ENCODE results near the gene FAM241B.

The FAM241B gene, protein sequence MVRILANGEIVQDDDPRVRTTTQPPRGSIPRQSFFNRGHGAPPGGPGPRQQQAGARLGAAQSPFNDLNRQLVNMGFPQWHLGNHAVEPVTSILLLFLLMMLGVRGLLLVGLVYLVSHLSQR

DNA sequence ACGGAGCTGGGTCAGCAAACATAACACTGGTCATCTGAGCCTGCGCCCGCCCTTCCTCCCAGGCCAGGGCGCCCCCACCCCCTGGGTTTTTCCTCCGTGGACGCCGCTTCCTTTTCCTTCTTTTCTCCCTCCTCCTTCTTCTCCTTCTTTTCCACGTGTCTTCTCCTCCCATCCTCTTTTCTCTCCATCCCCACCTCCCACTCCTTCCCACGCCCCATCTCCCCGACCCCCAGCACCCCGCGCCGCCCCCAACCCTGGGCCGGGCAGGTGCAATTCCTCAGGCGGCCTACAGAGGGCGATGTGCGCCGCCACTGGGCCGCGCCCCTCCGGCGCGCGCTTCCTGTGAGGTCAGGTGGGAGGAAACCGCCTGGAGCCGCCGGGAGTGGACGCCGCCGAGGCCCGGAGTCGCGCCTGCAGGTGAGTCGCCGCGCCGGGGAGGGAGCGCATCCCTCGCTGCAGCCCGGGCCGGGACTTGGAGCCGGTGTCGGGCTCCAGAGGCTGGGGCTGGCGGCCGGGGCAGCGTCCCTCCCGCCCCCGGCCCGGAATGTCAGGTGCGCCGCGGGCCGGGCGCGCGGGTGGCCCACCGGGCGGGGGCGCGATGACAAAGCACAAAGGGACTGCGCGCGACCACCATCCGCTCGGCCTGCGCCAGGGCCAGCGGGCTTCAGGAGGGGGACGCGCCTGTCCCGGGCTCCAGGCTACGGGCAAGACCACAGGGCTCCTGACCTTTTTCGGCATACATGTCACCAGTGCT, at the start of gene FAM241B:
FAM241B (plus strand) TSS at position 351 of the 754 bp plus-strand sequence. CDS start 1,497 bp downstream, outside the sequence.
- DNase-seq, result peak in 23 of 56 donors; percentile 17 to 68 (median 36)

DNA sequence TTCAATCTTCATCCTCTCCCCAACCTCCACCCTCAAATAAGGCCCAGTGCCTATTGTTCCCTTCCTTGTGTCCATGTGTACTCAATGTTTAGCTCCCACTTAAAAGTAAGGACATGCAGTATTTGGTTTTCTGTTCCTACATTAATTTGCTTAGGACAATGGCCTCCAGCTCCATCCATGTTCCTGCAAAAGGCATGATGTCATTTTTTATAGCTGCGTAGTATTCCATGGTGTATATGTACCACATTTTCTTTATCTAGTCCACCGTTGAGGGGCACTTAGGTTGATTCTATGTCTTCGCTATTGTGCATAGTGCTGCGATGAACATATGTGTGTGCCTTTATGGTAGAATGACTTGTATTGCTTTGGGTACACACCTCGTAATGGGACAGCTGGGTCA, 49.6 kb upstream of the FAM241B start:
- DNase-seq, result no peak

DNA sequence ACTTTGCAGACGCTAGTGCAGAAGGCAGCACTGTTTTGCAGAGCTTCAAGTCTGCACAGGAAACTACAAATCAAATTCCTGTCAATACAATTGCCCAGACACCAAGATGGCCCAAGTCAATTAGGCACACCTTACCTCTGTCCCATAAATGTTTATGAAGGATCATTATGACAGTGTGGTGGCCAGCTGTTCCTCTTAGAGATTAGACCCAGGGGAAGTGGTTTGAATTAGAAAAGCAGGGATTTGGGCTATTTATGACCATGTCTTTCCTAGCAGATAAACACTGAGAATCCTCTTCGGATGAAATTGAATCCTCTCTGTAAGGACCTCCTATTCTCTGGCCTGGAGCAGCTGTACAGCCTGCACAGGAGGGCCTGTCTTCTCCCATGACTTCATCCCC, 46.9 kb upstream of the FAM241B start:
- no peak for DNase-seq

GRCh38 chr10:69584624-69585023, 45.4 kb upstream of the FAM241B start:
- DNase-seq, result no peak

GRCh38 chr10:69588358-69588757, 41.7 kb upstream of the FAM241B start:
- no peak for DNase-seq

DNA sequence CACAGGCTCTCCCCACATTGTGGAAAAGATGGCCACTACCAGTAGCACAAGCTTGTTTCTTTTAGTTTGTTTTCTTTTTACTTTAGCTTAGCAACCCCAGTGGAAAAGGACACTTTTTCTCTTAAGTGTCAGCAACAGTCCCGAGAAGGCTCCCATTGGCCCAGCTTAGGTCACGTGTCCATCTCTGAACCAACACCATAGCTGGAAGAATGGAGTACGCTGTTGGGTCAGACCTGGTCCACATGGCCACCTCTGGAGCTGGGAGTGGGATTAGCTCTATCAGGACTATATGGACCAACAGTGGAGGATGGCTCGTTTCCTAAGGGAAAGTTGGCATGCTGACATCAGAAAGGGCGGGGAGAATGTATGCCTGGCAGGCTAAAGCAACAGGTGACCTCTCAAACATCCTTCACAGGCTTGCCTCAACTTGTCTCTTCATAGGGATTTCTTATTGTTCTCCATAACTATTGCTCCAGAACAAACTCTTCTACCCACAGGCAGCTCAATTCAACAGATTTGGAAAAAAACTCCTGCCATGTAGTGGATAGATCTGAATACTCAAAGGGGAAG, 29.2 kb upstream of the FAM241B start:
- no peak for DNase-seq

DNA sequence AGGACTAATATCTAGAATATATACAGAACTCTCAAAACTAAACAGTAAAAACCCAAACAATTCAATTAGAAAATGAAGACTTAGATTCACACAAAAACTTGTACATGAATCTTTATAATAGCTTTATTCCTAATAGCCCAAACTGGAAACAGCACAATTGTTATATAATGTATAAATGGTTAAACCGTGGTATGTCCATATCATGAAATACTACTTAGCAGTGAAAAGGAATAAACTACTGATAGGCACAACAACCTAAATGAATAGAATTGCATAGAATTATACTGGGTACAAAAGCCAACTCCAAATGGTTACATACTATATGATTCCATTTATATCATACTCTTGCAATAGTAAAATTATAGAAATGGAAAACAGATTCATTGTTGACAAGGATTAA, 21.0 kb upstream of the FAM241B start:
- no peak for DNase-seq

DNA sequence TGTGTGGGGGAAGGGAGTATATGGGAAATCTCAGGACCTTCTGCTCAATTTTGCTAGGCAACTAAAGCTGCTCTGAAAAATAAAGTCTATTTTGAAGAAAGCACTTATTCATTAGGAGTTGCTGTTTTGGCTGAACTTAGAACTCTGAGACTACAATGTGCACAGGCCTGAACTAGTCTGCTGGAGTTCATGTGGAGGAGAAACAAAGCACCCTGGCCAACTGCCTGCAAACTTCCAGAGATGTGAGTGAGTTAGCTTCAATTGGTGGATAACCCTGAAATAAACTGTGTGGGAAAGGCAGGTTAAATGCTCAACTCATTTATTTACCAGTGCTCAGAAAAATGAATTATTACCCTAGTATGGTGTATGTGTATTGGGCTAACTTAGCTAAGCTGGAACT, 17.3 kb upstream of the FAM241B start:
- DNase-seq, result peak in 2 of 56 donors; percentile 2 to 16

DNA sequence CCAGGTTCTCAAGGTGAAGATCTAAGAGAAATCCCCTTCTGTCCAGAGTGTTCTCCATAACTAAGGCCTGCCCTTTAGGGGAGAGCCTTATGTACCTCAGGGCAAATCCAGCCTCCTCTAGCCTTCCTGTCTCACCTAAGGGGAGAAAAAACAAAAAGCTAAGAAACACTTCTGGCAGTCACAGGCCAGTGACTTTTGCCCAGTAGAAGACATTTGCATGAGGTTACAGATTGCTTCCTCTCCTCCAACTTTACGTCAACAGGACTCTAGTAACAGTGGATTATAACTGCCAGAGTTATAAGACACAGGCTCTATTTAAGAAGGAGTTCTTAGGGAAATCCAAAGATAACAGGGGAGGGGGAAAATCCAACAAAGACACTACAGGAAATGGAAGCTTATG, 15.9 kb upstream of the FAM241B start:
- DNase-seq, result no peak

- peak in 6 of 56 donors; percentile 7 to 33 (median 15) for DNase-seq
These were observed 13.7 kb upstream of the FAM241B start for GRCh38 chr10:69616358-69616757.

GRCh38 chr10:69618746-69619145, 11.3 kb upstream of the FAM241B start:
- no peak for DNase-seq

GRCh38 chr10:69619626-69620025, 10.4 kb upstream of the FAM241B start:
- no peak for DNase-seq

GRCh38 chr10:69620625-69621024, 9.4 kb upstream of the FAM241B start:
- DNase-seq, result no peak

DNA sequence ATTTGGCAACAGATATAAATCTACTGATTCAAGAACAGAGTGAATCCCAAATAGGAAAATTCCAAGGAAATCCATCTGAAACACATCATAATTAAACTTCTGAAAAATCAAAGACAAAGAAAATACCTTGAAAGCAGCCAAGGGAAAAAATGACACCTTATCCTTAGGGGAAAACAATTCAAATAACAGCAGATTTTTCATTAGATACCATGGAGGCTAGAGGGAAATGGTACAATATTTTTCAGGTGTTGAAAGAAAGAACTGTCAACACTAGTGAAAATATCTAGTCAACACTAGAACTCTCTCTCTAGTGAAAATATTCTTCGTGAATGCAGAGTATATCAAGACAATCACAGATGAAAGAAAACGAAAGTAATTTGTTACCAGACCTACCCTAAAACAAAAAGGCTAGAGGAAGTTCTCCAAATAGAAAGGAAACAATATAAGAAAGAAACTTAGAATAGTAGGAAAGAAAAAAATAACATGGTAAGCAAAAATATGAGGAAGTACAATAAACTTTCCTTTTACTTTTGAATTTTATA, 5.7 kb upstream of the FAM241B start:
- no peak for DNase-seq

DNA sequence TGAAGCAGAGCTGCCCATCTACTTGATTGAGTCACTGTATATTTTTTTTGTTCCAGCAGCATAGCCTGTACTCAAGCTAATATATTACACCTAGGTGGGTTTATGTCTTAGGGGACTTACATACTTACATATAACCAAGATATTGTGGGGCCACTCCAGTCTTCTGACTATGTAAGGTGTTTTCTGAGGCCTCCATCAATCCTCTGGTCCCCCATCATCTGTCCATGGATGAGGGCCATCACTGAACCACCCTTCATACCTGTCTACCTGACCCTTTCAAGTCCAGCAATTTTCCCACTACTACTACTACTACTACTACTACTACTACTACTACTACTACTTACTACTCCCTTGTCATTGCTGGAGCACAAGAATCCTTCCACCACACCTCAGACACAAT, 3.2 kb upstream of the FAM241B start:
- DNase-seq, result no peak

- DNase-seq, result no peak
These were observed 1.2 kb upstream of the FAM241B start for GRCh38 chr10:69628891-69629290.

DNA sequence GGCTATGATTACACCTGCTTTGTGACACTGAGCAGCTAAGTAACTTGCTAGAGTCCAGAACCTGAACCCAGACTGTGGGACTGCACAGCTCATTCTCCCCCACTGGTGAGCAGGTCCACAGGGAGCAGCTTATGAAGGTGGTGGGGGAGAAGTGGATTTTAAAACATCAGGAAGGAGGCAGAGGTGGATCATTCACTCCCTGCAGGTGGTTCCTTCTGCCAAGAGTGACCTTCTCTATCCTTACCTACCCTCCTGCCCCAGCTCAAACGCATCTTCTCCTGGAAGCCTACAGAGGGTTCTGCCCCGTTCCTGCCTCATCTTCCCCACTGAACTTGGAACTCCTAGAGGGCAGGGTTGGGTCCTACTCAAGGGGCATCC, 539 bp upstream of the FAM241B start:
- DNase-seq, result no peak

- DNase-seq, result no peak
These were observed 779 bp downstream of the FAM241B start for GRCh38 chr10:69630651-69631400.

DNA sequence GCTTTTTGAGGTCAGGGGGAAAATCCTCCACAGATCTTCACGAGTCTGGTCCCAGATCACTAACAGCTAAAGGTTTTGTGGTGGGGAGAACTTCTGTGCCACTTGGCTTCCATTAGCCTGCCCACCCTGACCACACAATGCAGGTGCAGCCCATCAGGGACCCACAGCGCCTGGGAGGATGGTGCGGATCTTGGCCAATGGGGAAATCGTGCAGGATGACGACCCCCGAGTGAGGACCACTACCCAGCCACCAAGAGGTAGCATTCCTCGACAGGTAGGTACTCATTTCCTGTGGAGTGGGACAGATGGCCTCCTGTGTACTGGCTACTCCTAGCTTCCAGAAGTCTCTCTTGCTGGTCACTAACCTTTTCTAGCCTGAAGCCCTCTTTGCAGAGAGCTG, 1.5 kb downstream of the FAM241B start:
- no peak for DNase-seq

DNA sequence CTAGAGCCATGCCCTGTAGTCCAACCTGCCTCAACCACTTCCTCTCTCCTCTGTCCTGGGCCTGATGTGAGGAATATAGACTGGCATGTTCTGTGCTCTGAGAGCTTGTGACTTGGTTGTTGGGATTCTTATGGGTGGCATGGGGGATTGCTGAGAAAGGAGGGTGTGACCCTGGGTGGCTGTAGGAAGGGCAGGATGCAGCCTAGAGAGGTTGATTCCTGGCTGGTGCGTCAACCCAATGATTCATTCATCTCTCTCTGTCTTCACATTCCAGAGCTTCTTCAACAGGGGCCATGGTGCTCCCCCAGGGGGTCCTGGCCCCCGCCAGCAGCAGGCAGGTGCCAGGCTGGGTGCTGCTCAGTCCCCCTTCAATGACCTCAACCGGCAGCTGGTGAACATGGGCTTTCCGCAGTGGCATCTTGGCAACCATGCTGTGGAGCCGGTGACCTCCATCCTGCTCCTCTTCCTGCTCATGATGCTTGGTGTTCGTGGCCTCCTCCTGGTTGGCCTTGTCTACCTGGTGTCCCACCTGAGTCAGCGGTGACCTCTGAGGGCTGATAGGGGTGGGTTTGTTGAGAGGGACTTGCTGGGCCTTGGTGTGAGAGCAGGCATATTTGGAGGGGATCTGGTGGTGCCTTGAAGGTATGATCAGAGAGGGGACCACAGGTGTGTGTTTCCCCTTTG, 2.6 kb downstream of the FAM241B start:
- DNase-seq, result no peak

Measured in amygdala (tissue), 56 donors.